AG08395 (cell line): ENCODE data around the gene CCDC63.
"Not testable (repeated sequence)": the region's sequence is repeated elsewhere in the genome, so short reads cannot be mapped to it uniquely, and the experiment has no call there.

Experiments used
- DNase-seq: peaks from one replicate; pipeline ENCODE4 v3.0.0; 2012; ENCODE audit warnings: mixed read lengths, low spot score

The CCDC63 gene

DNA sequence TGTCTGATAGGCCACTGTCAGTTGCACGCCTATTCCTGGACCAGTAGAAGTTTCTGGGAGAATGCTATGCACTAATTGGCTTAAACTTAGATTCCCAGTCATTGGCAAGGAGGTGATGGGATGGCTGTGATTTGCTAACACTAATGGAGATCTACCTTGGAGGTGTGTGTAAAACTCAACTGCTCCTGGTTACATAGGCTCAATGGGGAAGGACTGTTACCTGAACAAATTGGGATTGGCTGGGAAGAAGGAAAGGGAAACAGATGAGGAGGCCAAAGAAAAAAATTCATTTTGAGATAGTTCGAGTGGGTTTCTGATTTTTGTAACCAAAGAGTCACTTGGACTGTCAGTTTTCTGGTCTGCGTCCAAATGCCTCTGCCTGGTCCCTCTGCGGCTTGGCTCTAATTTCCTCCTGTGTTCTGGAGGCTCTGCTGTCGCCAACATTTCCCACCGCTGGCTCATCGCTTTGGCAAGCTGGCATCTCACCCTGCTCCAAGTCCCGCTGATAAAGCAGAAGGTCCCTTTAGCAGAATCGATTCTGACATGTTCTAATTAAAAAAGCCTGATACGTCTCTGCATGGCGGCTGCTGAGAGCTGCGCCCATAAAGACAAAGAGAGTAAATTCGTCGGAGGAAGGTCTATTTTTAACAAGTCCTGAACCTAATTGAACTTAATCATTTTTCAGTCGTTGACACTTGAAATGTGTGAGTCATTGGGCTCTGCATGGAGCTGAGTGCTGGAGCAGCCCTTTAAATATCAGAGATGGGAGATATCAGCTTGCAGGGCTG lies 2.0 kb upstream of the CCDC63 start:
- peak; percentile 80 for DNase-seq

DNA sequence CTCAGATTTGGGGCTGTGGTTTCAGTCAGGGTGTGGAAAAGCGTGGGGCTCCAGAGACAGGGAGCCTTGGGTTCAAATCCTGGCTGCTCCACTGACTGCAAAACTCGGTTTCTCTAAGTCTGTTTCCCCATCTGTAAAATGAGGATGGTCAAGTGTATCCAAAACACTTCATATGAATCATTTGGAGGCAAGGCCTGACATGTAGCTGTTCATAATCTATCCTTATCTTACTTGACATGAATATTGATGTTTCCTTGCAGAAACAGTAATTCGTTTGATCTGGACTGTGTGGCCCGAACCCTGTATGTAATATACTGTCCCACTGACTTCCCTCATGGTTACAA lies 1.5 kb upstream of the CCDC63 start:
- no peak for DNase-seq

DNA sequence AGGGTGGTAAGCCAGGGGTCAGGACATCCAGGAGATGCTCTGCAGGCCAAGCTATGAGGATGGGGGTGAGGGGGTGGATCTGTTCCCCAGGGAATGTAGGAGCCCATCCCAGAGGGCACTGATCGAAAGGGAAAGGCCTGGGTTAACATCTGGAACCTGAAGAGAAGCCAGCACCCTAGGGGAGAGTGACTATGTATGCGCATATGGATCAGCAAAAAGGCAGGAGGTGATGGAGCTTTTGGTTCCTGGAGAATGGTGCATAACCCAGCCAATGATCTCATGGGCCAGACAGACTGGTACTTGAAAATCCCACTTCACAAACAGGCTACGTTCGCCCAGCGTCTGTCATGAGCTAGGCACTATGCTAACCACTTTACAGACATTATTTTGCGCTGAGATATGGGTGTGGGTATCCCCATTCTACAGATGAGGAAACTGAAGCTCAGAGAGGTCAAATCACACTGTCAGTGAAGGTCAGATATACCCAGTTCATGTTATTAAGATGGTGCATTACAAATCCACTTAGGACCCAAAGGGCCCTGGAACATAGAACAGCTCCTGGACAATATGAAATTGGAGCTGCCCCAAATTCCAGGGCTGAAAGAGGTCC lies 1.6 kb downstream of the CCDC63 start:
- DNase-seq, result no peak

DNA sequence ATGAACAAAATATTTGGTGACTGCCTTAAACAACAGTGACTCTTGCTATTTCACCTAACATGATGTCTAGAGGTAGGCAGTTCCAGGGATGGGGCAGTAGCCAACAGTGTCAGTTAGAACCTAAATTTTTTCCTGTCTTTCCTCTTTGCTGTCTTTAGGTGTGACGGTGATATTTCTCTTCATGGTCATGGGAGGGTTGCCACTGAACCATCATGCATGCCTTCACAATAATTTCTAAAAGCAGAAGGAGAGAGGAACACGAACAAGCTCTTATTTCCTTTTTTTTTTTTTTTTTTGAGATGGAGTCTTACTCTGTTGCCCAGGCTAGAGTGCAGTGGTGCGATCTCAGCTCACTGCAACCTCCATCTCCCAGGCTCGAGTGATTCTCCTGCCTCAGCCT lies 2.4 kb downstream of the CCDC63 start:
- DNase-seq, result no peak

DNA sequence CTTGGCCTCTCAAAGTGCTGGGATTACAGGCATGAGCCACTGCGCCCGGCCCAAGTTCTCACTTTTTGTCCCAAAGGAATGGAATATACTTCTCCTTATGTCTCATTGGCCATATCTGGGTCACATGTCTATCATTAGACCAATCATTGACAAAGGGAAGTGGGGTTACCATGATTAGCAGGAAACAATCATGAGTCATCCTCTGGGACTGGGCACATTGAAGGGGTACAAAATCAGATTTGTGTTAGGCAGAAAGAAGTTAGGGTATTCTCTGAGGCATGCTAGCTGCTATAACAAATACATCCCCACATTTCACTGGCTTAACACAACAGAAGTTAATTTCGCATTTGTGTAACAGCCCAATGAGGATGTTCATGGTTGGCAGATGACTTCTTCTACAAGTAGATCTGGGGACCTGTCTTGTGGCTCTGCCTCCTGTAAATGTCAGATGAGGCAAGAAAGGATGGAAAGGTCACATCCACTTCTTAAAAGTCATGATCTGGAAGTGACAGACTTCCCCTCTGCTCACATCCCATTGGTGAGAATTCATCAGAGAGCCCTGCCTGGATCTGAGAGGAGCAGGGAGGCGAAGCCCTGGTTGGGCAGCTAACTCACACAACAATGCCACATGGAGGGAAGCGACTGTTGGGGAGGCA lies 3.1 kb downstream of the CCDC63 start:
- no peak for DNase-seq

DNA sequence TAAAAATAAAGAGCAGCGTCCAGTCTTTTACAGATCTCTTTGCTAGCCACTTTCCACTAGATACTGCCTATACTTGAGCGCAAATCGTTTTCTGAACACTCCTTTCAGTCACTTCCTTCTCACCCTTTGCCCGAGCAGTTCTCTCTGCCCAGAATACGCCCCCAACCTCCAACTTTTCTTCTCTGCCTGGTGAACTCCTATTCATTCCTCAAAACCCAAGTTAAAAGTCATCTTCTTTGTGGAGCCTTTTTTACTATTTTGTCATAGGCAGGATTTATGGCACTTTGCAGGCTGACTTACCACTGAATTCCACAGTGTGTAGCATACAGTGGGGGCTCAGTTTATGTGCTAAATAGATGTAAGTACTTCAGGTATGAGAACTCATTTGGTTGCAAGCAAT lies 4.0 kb downstream of the CCDC63 start:
- no peak for DNase-seq

DNA sequence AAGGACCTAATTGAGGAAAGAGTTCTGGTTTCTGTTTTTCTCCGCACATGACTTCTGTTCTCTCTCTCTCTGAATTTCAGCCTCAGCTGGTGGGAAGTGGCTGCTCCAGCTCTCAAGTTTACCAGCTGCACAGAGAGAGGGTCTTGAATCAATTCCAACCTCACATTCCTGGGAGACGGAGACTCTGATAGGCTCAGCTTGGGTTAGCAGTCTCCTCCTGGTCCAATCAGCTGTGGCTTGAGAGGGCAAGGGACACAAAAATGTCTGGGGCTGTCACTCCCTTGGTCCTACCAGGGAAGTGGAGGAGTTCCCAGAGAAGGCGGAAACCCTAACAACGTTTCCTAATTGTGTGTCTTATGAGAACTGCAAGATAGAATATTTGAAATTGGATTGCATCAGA lies 7.0 kb downstream of the CCDC63 start:
- no peak for DNase-seq

DNA sequence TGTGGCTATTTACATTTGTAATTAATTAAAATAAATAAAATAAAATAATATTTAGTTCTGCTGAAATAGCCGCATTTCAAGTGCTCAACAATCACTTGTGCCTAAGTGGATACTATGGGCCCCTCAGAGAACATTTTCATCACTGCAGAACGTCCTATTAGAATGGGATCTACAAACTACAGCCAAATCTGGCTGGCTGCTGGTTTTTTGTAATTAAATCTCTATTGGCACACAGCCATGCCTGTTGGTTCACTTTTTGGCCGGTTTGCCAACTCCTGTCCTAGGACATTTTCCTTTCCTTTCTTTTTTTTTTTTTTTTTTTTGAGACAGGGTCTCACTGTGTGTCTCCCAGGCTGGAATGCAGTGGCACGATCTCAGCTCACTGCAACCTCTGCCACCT lies 9.8 kb downstream of the CCDC63 start:
- no peak for DNase-seq

DNA sequence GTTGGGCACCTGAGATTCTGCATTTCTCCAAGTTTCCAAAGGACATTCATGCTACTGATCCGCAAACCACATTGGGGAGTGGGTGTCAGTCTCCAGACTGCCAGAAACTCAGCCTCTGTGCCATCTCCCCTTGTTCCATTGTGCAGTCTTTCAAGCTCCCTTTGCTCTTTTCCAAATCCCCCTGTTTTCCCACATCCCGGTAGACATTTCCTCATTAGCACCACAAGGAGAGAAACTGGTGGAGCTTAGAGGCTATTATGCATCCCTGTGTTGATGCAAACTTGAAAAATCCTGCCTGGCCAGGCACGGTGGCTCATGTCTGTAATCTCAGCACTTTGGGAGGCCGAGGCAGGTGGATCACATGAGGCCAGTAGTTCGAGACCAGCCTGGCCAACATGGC lies 10.7 kb downstream of the CCDC63 start:
- DNase-seq, result no peak

DNA sequence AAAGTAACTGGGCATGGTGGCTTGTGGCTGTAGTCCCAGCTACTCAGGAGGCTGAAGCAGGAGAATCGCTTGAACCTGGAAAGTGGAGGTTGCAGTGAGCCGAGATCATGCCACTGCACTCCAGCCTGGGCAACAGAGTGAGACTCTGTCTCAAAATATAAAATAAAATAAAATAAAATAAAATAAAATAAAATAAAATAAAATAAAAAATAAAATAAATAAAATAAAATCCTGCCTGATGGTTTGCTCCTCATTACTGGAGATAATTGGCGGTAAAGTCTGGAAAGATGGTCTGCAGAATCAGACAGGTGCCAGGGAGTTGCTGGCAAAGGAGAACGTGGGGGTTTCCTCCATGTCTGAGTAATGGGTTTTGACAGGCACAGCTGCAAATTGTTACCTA lies 11.2 kb downstream of the CCDC63 start:
- DNase-seq, result not testable (repeated sequence)

DNA sequence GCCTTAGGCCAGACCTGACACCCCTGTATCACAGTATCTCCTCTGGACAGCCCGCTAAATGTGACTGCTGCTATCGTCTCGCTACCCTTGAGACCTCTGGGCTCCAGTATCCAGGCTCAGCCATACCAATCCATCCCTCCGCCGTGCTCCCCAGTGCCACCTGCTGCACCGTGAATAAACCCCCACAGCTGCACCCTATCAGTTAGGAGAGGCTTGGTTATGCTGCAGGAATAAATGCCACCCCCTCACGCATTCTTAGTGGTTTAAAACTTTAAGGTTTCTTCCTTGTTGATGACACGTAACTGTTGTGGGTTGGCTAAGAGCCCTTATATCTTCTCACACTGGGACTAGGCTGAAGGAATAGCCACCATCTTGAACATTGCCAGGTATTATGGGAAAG lies 12.1 kb downstream of the CCDC63 start:
- DNase-seq, result no peak

DNA sequence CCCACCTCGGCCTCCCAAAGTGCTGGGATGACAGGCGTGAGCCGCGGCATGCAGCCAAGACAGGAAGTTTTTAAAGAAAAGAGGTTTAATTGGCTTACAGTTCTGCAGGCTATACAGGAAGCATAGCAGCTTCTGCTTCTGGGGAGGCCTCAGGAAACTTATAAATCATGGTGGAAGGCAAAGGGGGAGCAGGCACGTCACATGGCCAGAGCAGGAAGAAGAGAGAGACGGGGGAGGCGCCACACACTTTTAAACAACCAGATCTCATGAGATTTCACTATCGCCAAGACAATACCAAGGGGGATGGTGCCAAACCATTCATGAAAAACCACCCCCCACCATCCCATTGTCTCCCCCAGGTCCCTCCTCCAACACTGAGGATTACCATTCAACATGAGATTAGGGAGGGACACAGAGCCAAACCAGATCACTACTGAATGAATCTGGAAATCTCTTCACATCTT lies 14.1 kb downstream of the CCDC63 start:
- DNase-seq, result no peak

DNA sequence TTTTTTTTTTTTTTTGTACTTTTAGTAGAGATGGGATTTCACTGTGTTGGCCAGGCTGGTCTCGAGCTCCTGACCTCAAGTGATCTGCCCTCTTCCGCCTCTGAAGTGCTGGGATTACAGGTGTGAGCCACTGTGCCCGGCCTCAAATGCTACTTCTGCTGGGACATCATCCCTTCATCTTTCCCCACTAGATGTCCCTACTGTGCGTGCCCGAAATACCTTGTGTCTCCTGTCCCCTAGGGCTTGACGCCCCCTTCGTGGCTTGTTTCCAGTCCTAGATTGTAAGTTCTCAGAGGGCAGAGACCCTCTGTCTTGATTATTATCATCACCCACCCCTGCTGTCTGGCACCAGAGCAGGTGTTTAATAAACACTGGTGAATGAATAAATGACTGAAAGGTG lies 14.9 kb downstream of the CCDC63 start:
- DNase-seq, result no peak

DNA sequence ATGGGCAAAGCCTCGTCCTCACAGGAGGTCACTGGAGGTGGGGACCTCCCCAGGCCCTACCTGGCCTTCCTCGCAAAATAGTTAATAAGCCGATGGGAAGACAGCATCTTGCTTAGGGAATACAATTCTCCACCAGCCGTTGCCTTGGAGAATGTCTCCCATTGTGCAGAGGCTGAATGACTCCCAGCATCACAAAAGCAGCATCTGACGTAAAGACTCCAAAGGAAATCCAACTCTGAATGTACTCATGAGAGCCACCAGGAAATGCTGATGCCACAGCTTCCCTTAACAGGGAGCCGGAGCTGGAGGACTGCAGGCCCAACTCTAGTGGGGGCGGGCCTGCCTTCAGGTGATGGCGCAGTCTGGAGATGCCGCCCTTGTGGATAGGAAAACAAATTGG lies 15.5 kb downstream of the CCDC63 start:
- no peak for DNase-seq

DNA sequence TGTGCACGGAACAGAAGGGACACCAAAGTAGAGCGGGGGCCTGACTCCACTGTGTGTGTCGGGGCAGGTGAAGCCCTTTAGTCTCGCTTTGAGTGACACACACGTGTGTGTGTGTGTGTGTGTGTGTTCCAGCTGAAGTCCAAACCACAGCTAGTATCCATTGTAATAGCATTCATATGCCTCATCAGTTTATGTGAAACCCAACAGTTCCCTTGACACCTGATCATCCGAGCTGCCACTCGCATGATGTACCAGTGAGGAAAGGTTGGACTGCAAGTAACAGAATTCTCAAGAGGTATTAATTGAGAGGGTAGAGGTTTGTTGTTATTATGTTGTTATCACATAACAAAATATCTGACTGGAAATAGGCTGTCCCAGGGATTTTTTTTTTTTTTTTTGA lies 16.4 kb downstream of the CCDC63 start:
- no peak for DNase-seq

DNA sequence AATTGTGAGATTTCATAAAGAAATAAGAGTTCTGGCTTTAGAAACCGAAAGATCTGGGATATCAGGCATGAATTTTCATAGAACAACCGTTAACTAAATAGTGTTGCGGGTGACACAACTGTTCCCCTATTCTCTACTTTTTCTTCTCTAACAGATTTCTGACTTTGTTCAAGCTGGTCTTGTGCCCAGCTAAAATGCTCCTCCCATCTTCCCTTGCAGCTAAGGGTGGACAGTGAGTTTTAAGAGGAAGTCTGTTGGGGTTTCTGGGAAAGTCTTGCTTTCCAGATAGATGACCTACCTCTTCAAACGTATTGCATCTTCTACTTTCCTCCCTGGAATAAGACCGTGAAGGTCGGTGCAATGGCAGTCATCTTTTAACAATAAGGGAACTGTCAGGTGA lies 18.7 kb downstream of the CCDC63 start:
- DNase-seq, result no peak

DNA sequence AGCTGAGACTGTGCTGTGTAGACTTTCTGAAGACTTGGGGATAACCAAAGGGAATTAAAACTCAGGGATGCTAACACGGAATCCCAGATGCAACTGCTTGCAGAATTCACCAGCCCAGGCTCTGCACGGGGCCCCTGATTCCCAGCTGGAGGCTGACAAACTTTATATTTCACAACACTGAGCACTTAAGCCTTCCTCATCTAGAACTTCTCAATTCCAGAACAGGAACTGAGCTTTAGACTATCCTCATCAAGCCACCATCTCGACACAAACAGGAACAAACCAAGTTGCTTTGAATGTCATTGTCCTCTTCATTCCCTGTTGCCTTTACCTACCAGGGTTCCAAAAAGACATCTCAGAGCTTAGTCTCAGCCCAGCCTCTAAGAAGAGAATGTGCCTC lies 22.2 kb downstream of the CCDC63 start:
- DNase-seq, result no peak

DNA sequence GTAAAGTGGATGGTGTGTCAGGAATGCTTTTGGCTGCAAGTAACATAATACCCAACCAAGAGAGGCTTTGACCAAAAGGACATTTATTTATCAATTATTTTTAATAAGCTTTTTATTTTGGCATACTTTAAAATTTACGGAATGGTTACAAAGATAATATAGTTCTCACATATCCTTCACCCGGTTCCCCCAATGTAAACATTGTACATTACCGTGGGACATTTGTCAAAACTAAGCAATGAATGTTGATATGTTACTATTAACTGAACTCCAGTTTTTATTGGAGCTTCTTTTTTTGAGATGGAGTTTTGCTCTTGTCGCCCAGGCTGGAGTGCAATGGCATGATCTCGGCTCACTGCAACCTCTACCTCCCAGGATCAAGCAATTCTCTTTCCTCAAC lies 23.0 kb downstream of the CCDC63 start:
- DNase-seq, result no peak

DNA sequence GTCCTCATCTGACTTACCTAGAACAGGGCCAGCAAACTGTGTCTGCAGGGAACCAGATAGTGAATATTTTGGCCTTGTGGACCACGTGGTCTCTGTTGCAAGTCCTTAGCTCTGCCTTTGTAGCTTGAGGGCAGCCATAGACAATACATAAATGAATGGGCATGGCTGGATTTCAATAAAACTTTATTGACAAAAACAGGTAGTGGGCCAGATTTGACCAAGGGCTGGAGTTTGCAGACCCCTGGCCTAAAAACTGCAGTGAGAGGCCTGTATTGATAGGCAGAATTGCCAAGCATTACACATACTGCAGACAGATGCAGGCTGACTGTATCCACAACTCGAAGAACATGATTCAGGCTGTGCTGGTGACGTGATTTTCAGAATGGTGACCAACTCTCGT lies 25.3 kb downstream of the CCDC63 start:
- no peak for DNase-seq

DNA sequence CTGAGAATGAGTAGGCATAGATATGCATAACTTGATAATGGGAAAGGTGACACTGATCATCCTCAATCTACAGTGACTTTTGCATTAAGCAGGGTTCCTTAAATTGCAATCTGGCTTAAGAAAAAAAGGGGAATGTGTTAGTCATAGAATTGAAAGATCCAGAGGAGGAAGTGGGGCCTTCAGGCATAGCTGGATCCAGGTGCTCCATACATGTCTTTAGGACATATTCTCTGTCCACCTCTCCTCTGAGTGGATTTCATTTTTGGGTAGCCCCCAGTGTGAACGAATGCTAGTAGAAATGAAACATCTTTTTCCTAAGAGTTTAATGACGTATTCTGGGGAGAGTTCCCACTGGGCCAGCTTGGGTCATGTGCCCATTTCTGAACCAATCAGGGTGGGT lies 27.6 kb downstream of the CCDC63 start:
- DNase-seq, result no peak

DNA sequence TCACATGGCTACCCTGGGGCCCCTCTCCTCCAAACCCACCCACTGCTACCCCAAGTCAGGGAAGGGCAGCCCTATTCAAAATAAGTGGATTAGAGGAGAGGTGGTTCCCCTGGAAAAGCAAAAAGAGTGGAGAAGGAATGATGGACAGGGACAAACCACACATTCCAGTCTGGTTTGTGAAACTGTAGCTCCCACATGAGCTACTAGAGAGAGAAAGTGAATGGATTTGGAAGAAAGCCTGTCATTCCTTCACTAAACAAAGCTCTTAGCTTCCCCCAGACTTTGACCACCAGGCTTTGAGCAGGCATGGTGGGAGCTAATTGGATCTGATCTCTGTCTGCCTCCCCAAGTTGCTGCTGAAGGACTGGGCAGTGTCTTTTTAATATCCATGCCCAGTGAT lies 28.0 kb downstream of the CCDC63 start:
- DNase-seq, result no peak

DNA sequence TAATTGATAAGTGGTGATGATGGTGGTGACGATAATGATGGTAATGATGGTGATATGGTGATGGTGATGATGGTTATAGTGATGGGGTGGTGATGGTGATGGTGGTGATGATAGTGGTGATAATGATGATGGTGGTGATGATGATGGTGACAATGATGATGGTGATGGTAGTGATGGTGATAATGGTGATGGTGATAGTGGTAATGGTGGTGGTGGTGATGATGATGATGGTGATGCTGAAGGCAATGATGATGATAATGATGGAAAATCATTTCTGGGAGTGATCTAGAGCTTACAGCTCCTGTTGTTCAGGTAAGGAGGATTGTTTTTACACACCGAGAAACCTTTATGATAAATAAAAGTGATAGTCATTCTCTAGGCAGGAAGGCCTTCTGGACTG lies 33.9 kb downstream of the CCDC63 start:
- no peak for DNase-seq

DNA sequence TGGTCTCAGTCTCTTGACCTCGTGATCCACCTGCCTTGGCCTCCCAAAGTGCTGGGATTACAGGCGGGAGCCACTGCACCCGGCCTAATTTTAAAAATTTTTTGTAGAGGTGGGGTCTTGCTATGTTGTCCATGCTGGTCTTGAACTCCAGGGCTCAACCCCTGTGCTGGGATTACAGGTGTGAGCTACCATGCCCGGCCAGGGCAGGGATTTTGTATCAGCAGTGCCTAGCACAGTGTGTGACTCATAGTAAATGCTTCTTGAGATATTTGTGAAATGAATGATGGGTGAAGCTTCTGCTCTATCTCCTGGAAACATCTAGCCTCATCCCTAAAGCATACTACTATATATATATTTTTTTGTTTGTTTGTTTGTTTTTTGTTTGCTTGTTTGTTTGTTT lies 36.5 kb downstream of the CCDC63 start:
- no peak for DNase-seq
